GM19023 (cell line): ENCODE results near the gene TMEM14C.

Experiments
- ATAC-seq: cut with Tn5 transposase; IDR thresholded peaks from one replicate; pipeline ENCODE4 v1.9.1; 2021; ENCODE audit warnings: mild to moderate bottlenecking, moderate library complexity; ENCODE audit not compliant: unreplicated experiment

Gene TMEM14C

GRCh38 chr6:10759312-10759839, 36.5 kb downstream of the TMEM14C start:
- no peak for ATAC-seq

GRCh38 chr6:10759884-10760329, 37.0 kb downstream of the TMEM14C start:
- no peak for ATAC-seq

- ATAC-seq = no peak
Observed at GRCh38 chr6:10763006-10763405, 40.1 kb downstream of the TMEM14C start.

GRCh38 chr6:10769419-10769818, 46.5 kb downstream of the TMEM14C start:
- no peak for ATAC-seq

- no peak for ATAC-seq
Observed at GRCh38 chr6:10771371-10771894, 48.6 kb downstream of the TMEM14C start.

- no peak for ATAC-seq
Observed at GRCh38 chr6:10778230-10778629, 55.4 kb downstream of the TMEM14C start.

- ATAC-seq = no peak
Observed at GRCh38 chr6:10779076-10779475, 56.2 kb downstream of the TMEM14C start.
